SK-N-MC (cell line): ENCODE results near the gene UMOD.

ENCODE experiments used
- EZH2 ChIP-seq: fragments of 200-600 bp; sonication (generic); IDR thresholded peaks from one replicate; pipeline ENCODE4 v1.6.1; 2017; ENCODE audit warnings: antibody characterized with exemption
- FOXP2 ChIP-seq: optimal IDR thresholded peaks from 2 replicates; pipeline ENCODE3; 2011; ENCODE audit warnings: mild to moderate bottlenecking, moderate library complexity; ENCODE audit not compliant: insufficient read depth; ENCODE audit errors: extremely low read length, control extremely low read depth
- POLR2AphosphoS5 ChIP-seq: IDR thresholded peaks from 2 replicates; pipeline ENCODE4 v1.6.1; 2012; ENCODE audit warnings: mild to moderate bottlenecking, low read depth, low read length, borderline replicate concordance

DNA sequence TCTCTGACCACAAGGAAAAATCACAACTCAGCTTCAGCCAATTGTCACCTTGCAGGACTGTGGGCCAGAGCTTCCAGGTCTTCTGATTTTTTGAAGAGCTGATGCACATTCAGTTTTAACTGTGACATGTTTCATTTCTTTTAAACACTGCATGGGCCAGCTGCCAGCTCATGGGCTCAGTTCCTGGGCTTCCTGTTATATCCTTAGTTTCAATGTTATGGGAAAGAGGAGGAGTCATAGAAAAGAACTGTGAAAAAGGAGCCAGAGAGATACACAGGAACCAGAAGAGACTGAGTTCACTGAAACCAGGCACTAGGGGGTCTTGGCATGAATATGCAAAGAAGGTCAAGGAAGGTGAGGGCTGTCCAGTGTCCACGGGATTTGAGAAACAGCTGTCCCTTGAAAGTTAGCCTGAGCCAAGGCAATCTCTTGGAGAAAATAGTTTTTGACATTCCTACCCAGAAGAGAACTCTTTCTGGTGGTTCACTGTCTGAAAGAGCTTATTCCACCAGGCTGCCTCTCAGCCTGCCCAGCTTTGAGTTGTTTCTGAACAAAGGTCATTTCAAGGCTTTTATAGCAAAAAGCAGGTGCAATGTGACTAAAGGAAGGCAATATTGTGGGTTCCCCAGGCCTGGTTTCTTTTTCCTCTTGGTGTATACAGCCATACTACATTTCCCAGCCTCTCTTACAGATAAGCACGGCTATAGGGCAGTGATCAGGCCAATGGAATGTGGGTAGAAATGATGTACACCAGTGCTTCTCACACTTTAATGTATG lies 41.5 kb upstream of the UMOD start:
- TF ChIP-seq POLR2AphosphoS5 (no peak), EZH2 (no peak), FOXP2 (no peak)
